ENCODE results near the gene SERPINB6. TPM values are rescaled to one million over a fixed set of nuclear protein-coding genes. Genes with fewer than 3 reads are reported as not detected.

SERPINB6 gene
- polyA plus RNA-seq, 2 of the 4 experiments (the other 2 are of a cell fraction) = 104 to 126 TPM

DNA sequence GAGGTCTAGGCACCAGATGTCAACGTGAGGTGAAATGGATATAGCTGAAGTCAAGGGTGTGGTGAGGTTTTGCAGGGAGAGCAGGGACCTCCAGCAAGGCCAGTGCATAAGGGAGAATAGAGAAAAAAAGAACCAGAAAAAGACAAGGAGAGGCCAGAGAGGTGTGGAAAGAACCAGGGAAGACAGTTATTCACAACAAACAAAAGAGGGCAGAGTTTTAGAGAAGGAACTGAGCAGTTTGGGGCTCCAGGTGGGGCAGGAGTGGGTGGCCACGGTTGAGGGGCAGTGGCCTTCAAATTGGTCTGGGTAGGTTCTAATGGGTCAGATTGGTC, 16.7 kb upstream of the SERPINB6 start:
- TF ChIP-seq KDM1A (IDR thresholded peaks at IDR 0.05; ENCODE audit: low read depth) (no peak), HOXA7 (CRISPR knock-in tag; IDR thresholded peaks at IDR 0.05) (no peak), MYC (IDR thresholded peaks at IDR 0.05; ENCODE audit: borderline replicate concordance, low read length) (no peak), CEBPB (IDR thresholded peaks at IDR 0.05) (no peak), ZNF302 (CRISPR knock-in tag; IDR thresholded peaks at IDR 0.05) (no peak), JUNB (IDR thresholded peaks at IDR 0.05) (no peak), EP300 (IDR thresholded peaks at IDR 0.05) (no peak), HEYL (CRISPR knock-in tag; IDR thresholded peaks at IDR 0.05) (no peak), NFE2L2 (conservative IDR thresholded peaks at IDR 0.05; ENCODE audit: low read length) (no peak), NPAS2 (CRISPR knock-in tag; IDR thresholded peaks at IDR 0.05; ENCODE audit: borderline replicate concordance) (no peak)
- TF ChIP-seq, protein P1, sequence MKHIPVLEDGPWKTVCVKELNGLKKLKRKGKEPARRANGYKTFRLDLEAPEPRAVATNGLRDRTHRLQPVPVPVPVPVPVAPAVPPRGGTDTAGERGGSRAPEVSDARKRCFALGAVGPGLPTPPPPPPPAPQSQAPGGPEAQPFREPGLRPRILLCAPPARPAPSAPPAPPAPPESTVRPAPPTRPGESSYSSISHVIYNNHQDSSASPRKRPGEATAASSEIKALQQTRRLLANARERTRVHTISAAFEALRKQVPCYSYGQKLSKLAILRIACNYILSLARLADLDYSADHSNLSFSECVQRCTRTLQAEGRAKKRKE (CRISPR knock-in tag; IDR thresholded peaks at IDR 0.05; ENCODE audit: low read depth) = no peak
- TF ChIP-seq, protein P2, sequence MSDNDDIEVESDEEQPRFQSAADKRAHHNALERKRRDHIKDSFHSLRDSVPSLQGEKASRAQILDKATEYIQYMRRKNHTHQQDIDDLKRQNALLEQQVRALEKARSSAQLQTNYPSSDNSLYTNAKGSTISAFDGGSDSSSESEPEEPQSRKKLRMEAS (IDR thresholded peaks at IDR 0.05) = no peak
- TF ChIP-seq, protein P3, sequence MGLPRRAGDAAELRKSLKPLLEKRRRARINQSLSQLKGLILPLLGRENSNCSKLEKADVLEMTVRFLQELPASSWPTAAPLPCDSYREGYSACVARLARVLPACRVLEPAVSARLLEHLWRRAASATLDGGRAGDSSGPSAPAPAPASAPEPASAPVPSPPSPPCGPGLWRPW (IDR thresholded peaks at IDR 0.05) = no peak
- H3K27ac ChIP-seq = peak overlapping the region; percentile 96 to 99
- ChIA-PET POLR2A (interaction anchor here (0.7 to 4.2 kb wide), 12 partner anchors 8 to 223 kb away, joined by 3 to 35 read pairs (median 12); partner anchors contain the start of genes NQO2, SERPINB1, SERPINB6 and SERPINB9), CTCF (interaction anchor here (0.8 to 5.7 kb wide), 19 partner anchors 8 to 1393 kb away, joined by 3 to 142 read pairs (median 15); partner anchors contain the start of genes SERPINB1 and SERPINB6)
- H3K4me1 ChIP-seq = peaks cover 33% of the 10 kb centered on the region
- peak overlapping the region; percentile 66 for H3K4me3 ChIP-seq
- H3K9me3 ChIP-seq = no peaks in the 10 kb centered on the region
- DNase-seq (ENCODE audit: low read depth in 1 of 2, low spot score in 1 of 2) = no peak
- WGBS (ENCODE audit: missing lambda C conversion rate) = 5% methylated on average over 2 of the region's 2 CpGs
- peak overlapping the region; percentile 97 for H3K4me2 ChIP-seq
- FAIRE-seq = no peak
- no peak; a peak in 1 of 6 replicates for ATAC-seq

DNA sequence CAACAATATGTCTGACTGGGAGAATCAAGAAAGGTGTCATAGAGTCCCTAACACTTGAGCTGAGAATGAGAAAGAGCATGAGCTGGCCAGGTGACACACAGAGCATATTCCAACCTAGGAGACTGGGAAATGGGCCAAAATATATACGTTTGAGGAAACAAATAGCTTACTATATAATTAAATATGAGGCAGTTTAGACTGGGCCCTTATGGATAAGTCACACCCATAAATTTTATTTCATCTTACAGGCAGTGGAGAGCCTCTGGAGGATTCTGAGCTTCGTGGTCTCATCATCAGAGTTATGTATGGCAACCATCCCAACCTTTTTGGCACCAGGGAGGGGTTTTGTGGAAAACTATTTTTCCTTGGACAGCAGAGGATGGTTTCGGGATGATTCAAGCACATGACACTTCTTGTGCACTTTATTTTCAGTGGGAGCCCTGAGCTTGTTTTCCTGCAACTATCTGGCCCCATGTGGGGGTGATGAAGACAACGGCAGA, 15.4 kb upstream of the SERPINB6 start:
- Histone ChIP-seq H3K4me1 (peaks cover 45% of the 10 kb centered on the region), H3K27ac (peak overlapping the region; percentile 96 to 99; a peak in 5 of 6 replicates), H3K4me2 (peak overlapping the region; percentile 97), H3K4me3 (no peak overlapping the region), H3K9me3 (no peaks in the 10 kb centered on the region)
- WGBS (ENCODE audit: missing lambda C conversion rate) = 25% methylated on average over 4 of the region's 4 CpGs
- DNase-seq (ENCODE audit: low read depth in 1 of 2, low spot score in 1 of 2) (no peak), FAIRE-seq (no peak), ATAC-seq (no peak)
- no peak for TF ChIP-seq NFE2L2 (conservative IDR thresholded peaks at IDR 0.05; ENCODE audit: low read length)
- no peak for TF ChIP-seq FOXS1 (CRISPR knock-in tag; IDR thresholded peaks at IDR 0.05)
- TF ChIP-seq KDM1A (IDR thresholded peaks at IDR 0.05; ENCODE audit: low read depth) = no peak
- no peak for TF ChIP-seq MAFK (IDR thresholded peaks at IDR 0.05; ENCODE audit: partially characterized antibody)
- no peak for TF ChIP-seq POLR2AphosphoS2 (conservative IDR thresholded peaks at IDR 0.05; ENCODE audit: low read length)
- TF ChIP-seq HDAC2 (IDR thresholded peaks at IDR 0.05) = no peak
- TF ChIP-seq, protein P4, sequence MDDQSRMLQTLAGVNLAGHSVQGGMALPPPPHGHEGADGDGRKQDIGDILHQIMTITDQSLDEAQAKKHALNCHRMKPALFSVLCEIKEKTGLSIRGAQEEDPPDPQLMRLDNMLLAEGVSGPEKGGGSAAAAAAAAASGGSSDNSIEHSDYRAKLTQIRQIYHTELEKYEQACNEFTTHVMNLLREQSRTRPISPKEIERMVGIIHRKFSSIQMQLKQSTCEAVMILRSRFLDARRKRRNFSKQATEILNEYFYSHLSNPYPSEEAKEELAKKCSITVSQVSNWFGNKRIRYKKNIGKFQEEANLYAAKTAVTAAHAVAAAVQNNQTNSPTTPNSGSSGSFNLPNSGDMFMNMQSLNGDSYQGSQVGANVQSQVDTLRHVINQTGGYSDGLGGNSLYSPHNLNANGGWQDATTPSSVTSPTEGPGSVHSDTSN (IDR thresholded peaks at IDR 0.05) = no peak
- no peak for TF ChIP-seq RNF2 (IDR thresholded peaks at IDR 0.05; ENCODE audit: borderline replicate concordance, low read depth)
- ChIA-PET POLR2A (interaction anchor here (4.2 kb wide), 1 partner anchor 15 kb away, joined by 35 read pairs; the partner anchor contains the start of gene SERPINB6), CTCF (interaction anchor here (0.8 to 5.7 kb wide), 9 partner anchors 11 to 196 kb away, joined by 3 to 142 read pairs (median 6); partner anchors contain the start of gene SERPINB1)

DNA sequence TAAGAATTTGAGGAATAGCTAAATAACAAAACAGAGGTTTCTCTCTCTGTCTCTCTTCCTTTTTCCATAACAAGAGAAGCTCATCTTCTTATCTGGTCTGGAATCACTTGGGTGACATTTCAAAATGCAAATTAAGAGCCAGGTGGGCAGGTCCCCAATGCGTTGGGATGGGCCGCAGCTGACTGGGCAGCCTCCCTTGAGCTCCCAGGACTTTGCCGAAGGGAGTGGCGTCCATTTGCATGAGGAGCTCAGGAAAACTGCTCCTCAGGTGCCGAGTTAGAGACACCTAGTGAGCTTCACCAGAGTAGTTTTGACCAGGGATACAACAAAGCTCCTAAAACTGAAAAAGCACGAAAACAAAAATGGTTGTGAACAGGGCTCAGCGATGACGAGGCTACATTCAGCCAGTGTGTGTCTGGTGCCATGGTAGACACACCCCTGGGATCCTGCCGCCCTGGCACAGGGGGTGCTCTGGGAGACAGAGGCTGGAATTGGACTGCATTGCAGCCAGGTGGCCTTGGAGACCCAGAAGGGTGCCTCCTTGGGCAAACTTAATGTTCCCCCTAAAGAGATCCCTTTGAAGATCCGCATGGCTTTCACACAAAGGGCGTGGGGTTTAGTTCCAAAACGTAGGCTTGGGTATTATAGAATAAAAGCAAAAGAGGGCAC, 13.5 kb upstream of the SERPINB6 start:
- CTCF ChIA-PET = interaction anchor here (1.0 to 2.2 kb wide), 5 partner anchors 13 to 193 kb away, joined by 3 to 10 read pairs (median 6); partner anchors contain the start of gene SERPINB6
- TF ChIP-seq, protein P5, sequence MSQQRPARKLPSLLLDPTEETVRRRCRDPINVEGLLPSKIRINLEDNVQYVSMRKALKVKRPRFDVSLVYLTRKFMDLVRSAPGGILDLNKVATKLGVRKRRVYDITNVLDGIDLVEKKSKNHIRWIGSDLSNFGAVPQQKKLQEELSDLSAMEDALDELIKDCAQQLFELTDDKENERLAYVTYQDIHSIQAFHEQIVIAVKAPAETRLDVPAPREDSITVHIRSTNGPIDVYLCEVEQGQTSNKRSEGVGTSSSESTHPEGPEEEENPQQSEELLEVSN (IDR thresholded peaks at IDR 0.05; ENCODE audit: borderline replicate concordance, low read depth) = no peak
- TF ChIP-seq SMC3 (IDR thresholded peaks at IDR 0.05) (no peak), RARB (CRISPR knock-in tag; IDR thresholded peaks at IDR 0.05) (no peak), MYC (IDR thresholded peaks at IDR 0.05; ENCODE audit: borderline replicate concordance, low read length) (no peak), TP53 (CRISPR knock-in tag; IDR thresholded peaks at IDR 0.05) (no peak), MAFK (IDR thresholded peaks at IDR 0.05; ENCODE audit: partially characterized antibody) (no peak), HDAC2 (IDR thresholded peaks at IDR 0.05) (no peak)
- TF ChIP-seq, protein P2 (IDR thresholded peaks at IDR 0.05) = no peak
- TF ChIP-seq, protein P6, sequence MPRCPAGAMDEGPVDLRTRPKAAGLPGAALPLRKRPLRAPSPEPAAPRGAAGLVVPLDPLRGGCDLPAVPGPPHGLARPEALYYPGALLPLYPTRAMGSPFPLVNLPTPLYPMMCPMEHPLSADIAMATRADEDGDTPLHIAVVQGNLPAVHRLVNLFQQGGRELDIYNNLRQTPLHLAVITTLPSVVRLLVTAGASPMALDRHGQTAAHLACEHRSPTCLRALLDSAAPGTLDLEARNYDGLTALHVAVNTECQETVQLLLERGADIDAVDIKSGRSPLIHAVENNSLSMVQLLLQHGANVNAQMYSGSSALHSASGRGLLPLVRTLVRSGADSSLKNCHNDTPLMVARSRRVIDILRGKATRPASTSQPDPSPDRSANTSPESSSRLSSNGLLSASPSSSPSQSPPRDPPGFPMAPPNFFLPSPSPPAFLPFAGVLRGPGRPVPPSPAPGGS (IDR thresholded peaks at IDR 0.05) = no peak
- TF ChIP-seq, protein P7, sequence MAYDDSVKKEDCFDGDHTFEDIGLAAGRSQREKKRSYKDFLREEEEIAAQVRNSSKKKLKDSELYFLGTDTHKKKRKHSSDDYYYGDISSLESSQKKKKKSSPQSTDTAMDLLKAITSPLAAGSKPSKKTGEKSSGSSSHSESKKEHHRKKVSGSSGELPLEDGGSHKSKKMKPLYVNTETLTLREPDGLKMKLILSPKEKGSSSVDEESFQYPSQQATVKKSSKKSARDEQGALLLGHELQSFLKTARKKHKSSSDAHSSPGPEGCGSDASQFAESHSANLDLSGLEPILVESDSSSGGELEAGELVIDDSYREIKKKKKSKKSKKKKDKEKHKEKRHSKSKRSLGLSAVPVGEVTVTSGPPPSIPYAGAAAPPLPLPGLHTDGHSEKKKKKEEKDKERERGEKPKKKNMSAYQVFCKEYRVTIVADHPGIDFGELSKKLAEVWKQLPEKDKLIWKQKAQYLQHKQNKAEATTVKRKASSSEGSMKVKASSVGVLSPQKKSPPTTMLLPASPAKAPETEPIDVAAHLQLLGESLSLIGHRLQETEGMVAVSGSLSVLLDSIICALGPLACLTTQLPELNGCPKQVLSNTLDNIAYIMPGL (CRISPR knock-in tag; IDR thresholded peaks at IDR 0.05; ENCODE audit: borderline replicate concordance) = no peak

More for the DNA sequence above, 13.5 kb upstream of the SERPINB6 start:
- Histone ChIP-seq H3K4me3 (no peak overlapping the region), H3K27ac (peak overlapping the region in 1 of 2 experiments; percentile 38; a peak in 1 of 6 replicates), H3K9me3 (no peaks in the 10 kb centered on the region), H3K4me1 (peaks cover 58% of the 10 kb centered on the region), H3K4me2 (no peak overlapping the region)
- ATAC-seq = no peak
- POLR2A ChIA-PET = interaction anchor here (1.2 kb wide), 1 partner anchor 13 kb away, joined by 3 read pairs; the partner anchor contains the start of gene SERPINB6
- no peak for DNase-seq (ENCODE audit: low read depth in 1 of 2, low spot score in 1 of 2)
- FAIRE-seq = no peak
- WGBS (ENCODE audit: missing lambda C conversion rate) = 93% methylated on average over 12 of the region's 12 CpGs

All from A549 (cell line).